ENCODE results near the gene MIPOL1. TPM values are rescaled to one million over a fixed set of nuclear protein-coding genes. Genes with fewer than 3 reads are reported as not detected.
"Not testable (repeated sequence)": the region's sequence is repeated elsewhere in the genome, so short reads cannot be mapped to it uniquely, and the experiment has no call there.

Gene MIPOL1
- total RNA-seq, 1 donor from 2014 or later = not detected

- no peaks in the 10 kb centered on the region for H3K36me3 Mint-ChIP-seq (ENCODE audit: low read depth)
- H3K4me3 Mint-ChIP-seq = no peak overlapping the region
- intact Hi-C loops (cut with micrococcal nuclease) = no loop called here
These were observed 66.0 kb downstream of the MIPOL1 start for GRCh38 chr14:37263656-37264236.

GRCh38 chr14:37268788-37269187 is 71.1 kb downstream of the MIPOL1 start:
- no peak overlapping the region for H3K4me3 Mint-ChIP-seq
- intact Hi-C loops (cut with micrococcal nuclease) = no loop called here
- no peak overlapping the region for H3K27ac Mint-ChIP-seq
- no peaks in the 10 kb centered on the region for H3K4me1 Mint-ChIP-seq
- no peak for DNase-seq
- H3K9me3 Mint-ChIP-seq = no peaks in the 10 kb centered on the region
- no peaks in the 10 kb centered on the region for H3K36me3 Mint-ChIP-seq (ENCODE audit: low read depth)
- no peaks in the 10 kb centered on the region for H3K27me3 Mint-ChIP-seq

More at GRCh38 chr14:37263656-37264236, 66.0 kb downstream of the MIPOL1 start:
- no peaks in the 10 kb centered on the region for H3K4me1 Mint-ChIP-seq
- H3K9me3 Mint-ChIP-seq = no peaks in the 10 kb centered on the region
- no peak for DNase-seq
- no peak overlapping the region for H3K27ac Mint-ChIP-seq
- H3K27me3 Mint-ChIP-seq = no peaks in the 10 kb centered on the region

GRCh38 chr14:37270629-37271028 is 72.9 kb downstream of the MIPOL1 start:
- no peaks in the 10 kb centered on the region for H3K9me3 Mint-ChIP-seq
- DNase-seq = no peak
- H3K4me1 Mint-ChIP-seq = no peaks in the 10 kb centered on the region
- no peaks in the 10 kb centered on the region for H3K27me3 Mint-ChIP-seq
- intact Hi-C loops (cut with micrococcal nuclease) = no loop called here
- H3K4me3 Mint-ChIP-seq = no peak overlapping the region
- H3K27ac Mint-ChIP-seq = no peak overlapping the region
- H3K36me3 Mint-ChIP-seq (ENCODE audit: low read depth) = no peaks in the 10 kb centered on the region

- H3K4me3 Mint-ChIP-seq = no peak overlapping the region
- no peaks in the 10 kb centered on the region for H3K27me3 Mint-ChIP-seq
These were observed 74.8 kb downstream of the MIPOL1 start for GRCh38 chr14:37272569-37272968.

GRCh38 chr14:37274652-37275051 is 76.9 kb downstream of the MIPOL1 start:
- Mint-ChIP-seq H3K4me3 (no peak overlapping the region), H3K9me3 (no peaks in the 10 kb centered on the region), H3K27me3 (no peaks in the 10 kb centered on the region), H3K36me3 (ENCODE audit: low read depth) (no peaks in the 10 kb centered on the region), H3K4me1 (no peaks in the 10 kb centered on the region), H3K27ac (no peak overlapping the region)
- intact Hi-C loops (cut with micrococcal nuclease) = no loop called here
- no peak for DNase-seq

More at GRCh38 chr14:37272569-37272968, 74.8 kb downstream of the MIPOL1 start:
- H3K36me3 Mint-ChIP-seq (ENCODE audit: low read depth) = no peaks in the 10 kb centered on the region
- DNase-seq = no peak
- H3K4me1 Mint-ChIP-seq = no peaks in the 10 kb centered on the region
- no peak overlapping the region for H3K27ac Mint-ChIP-seq
- H3K9me3 Mint-ChIP-seq = no peaks in the 10 kb centered on the region
- intact Hi-C loops (cut with micrococcal nuclease) = no loop called here

- intact Hi-C loops (cut with micrococcal nuclease) = no loop called here
- H3K9me3 Mint-ChIP-seq = no peaks in the 10 kb centered on the region
- H3K36me3 Mint-ChIP-seq (ENCODE audit: low read depth) = no peaks in the 10 kb centered on the region
- no peak overlapping the region for H3K27ac Mint-ChIP-seq
- no peak for DNase-seq
- H3K4me1 Mint-ChIP-seq = no peaks in the 10 kb centered on the region
- no peaks in the 10 kb centered on the region for H3K27me3 Mint-ChIP-seq
- H3K4me3 Mint-ChIP-seq = no peak overlapping the region
These were observed 78.2 kb downstream of the MIPOL1 start for GRCh38 chr14:37275963-37276362.

- Mint-ChIP-seq H3K9me3 (no peaks in the 10 kb centered on the region), H3K27ac (no peak overlapping the region), H3K4me3 (no peak overlapping the region), H3K27me3 (no peaks in the 10 kb centered on the region), H3K4me1 (no peaks in the 10 kb centered on the region), H3K36me3 (ENCODE audit: low read depth) (no peaks in the 10 kb centered on the region)
- intact Hi-C loops (cut with micrococcal nuclease) = no loop called here
- no peak for DNase-seq
These were observed 81.2 kb downstream of the MIPOL1 start for GRCh38 chr14:37278636-37279538.

- Mint-ChIP-seq H3K9me3 (no peaks in the 10 kb centered on the region), H3K27ac (no peak overlapping the region), H3K4me3 (no peak overlapping the region), H3K4me1 (no peaks in the 10 kb centered on the region), H3K27me3 (no peaks in the 10 kb centered on the region), H3K36me3 (ENCODE audit: low read depth) (no peaks in the 10 kb centered on the region)
- DNase-seq = no peak
- intact Hi-C loops (cut with micrococcal nuclease) = no loop called here
These were observed 82.1 kb downstream of the MIPOL1 start for GRCh38 chr14:37279818-37280217.

GRCh38 chr14:37284760-37285159 is 87.0 kb downstream of the MIPOL1 start:
- intact Hi-C loops (cut with micrococcal nuclease) = no loop called here
- no peak overlapping the region for H3K4me3 Mint-ChIP-seq
- H3K4me1 Mint-ChIP-seq = no peaks in the 10 kb centered on the region
- no peak for DNase-seq
- no peaks in the 10 kb centered on the region for H3K36me3 Mint-ChIP-seq (ENCODE audit: low read depth)
- H3K9me3 Mint-ChIP-seq = no peaks in the 10 kb centered on the region
- no peak overlapping the region for H3K27ac Mint-ChIP-seq
- H3K27me3 Mint-ChIP-seq = no peaks in the 10 kb centered on the region

- Mint-ChIP-seq H3K4me3 (no peak overlapping the region), H3K4me1 (no peaks in the 10 kb centered on the region), H3K27me3 (no peaks in the 10 kb centered on the region), H3K9me3 (no peaks in the 10 kb centered on the region), H3K36me3 (ENCODE audit: low read depth) (no peaks in the 10 kb centered on the region), H3K27ac (no peak overlapping the region)
- intact Hi-C loops (cut with micrococcal nuclease) = no loop called here
- no peak for DNase-seq
These were observed 87.5 kb downstream of the MIPOL1 start for GRCh38 chr14:37285220-37285619.

GRCh38 chr14:37289688-37290087 is 92.0 kb downstream of the MIPOL1 start:
- no peak overlapping the region for H3K4me3 Mint-ChIP-seq
- H3K9me3 Mint-ChIP-seq = peaks cover 3% of the 10 kb centered on the region
- no peaks in the 10 kb centered on the region for H3K4me1 Mint-ChIP-seq
- H3K27me3 Mint-ChIP-seq = no peaks in the 10 kb centered on the region
- H3K27ac Mint-ChIP-seq = no peak overlapping the region
- DNase-seq = no peak
- H3K36me3 Mint-ChIP-seq (ENCODE audit: low read depth) = no peaks in the 10 kb centered on the region
- intact Hi-C loops (cut with micrococcal nuclease) = no loop called here

GRCh38 chr14:37295262-37295661 is 97.5 kb downstream of the MIPOL1 start:
- H3K27ac Mint-ChIP-seq; H3K36me3 Mint-ChIP-seq (ENCODE audit: low read depth); DNase-seq; intact Hi-C loops (cut with micrococcal nuclease); H3K4me3 Mint-ChIP-seq; H3K27me3 Mint-ChIP-seq; H3K4me1 Mint-ChIP-seq: not testable (repeated sequence)
- H3K9me3 Mint-ChIP-seq = peaks cover 10% of the 10 kb centered on the region

GRCh38 chr14:37311252-37311651 is 113.5 kb downstream of the MIPOL1 start:
- Mint-ChIP-seq H3K4me3 (no peak overlapping the region), H3K9me3 (no peaks in the 10 kb centered on the region), H3K27ac (no peak overlapping the region), H3K4me1 (no peaks in the 10 kb centered on the region), H3K36me3 (ENCODE audit: low read depth) (no peaks in the 10 kb centered on the region), H3K27me3 (no peaks in the 10 kb centered on the region)
- intact Hi-C loops (cut with micrococcal nuclease) = no loop called here
- DNase-seq = no peak

- intact Hi-C loops (cut with micrococcal nuclease) = no loop called here
- Mint-ChIP-seq H3K27me3 (no peaks in the 10 kb centered on the region), H3K27ac (no peak overlapping the region), H3K36me3 (ENCODE audit: low read depth) (no peaks in the 10 kb centered on the region), H3K4me3 (no peak overlapping the region), H3K9me3 (no peaks in the 10 kb centered on the region), H3K4me1 (no peaks in the 10 kb centered on the region)
- no peak for DNase-seq
These were observed 121.2 kb downstream of the MIPOL1 start for GRCh38 chr14:37318938-37319337.

Measured in activated CD4-positive, alpha-beta T cell treated with anti-CD3 and anti-CD28 coated beads, Interleukin-2, amount 10 ng/mL, durations not matched to agents 24 days and 14 days (primary cell).